ENCODE data around the gene ASB10.

Gene ASB10

GRCh38 chr7:151202836-151203235 is 15.8 kb upstream of the ASB10 start:
- Mint-ChIP-seq H3K9me3 (no peaks in the 10 kb centered on the region), H3K4me3 (no peak overlapping the region), H3K27ac (no peak overlapping the region), H3K27me3 (peaks cover 18% of the 10 kb centered on the region), H3K36me3 (no peaks in the 10 kb centered on the region), H3K4me1 (peaks cover 2% of the 10 kb centered on the region)
- DNase-seq (ENCODE audit: low spot score in 2 of 2) (no peak), ATAC-seq (ENCODE audit: low read depth) (no peak)

DNA sequence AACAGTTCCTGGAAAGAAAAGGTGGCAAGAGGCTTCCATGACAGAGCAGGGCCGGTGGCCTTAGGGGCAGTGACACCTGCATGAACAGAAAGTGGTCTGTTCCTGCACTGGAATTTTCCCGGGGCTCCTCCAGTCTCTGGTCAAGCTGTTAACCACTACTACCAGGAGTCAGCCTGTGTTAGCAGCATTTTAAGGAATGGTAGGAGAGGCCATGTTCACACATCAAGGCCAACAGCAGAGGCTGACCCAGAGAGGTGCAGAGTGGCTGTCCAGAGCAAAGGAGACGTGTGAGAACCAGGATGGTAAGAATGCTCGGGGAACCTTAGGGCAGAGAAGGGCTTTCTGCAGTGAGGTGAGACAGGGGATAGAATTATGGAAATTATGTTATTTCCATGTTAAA is 14.7 kb upstream of the ASB10 start:
- ATAC-seq (ENCODE audit: low read depth) (no peak), DNase-seq (ENCODE audit: low spot score in 2 of 2) (no peak)
- H3K36me3 Mint-ChIP-seq = no peaks in the 10 kb centered on the region
- no peak overlapping the region for H3K4me3 Mint-ChIP-seq
- H3K27ac Mint-ChIP-seq = no peak overlapping the region
- H3K9me3 Mint-ChIP-seq = no peaks in the 10 kb centered on the region
- no peaks in the 10 kb centered on the region for H3K4me1 Mint-ChIP-seq
- peaks cover 18% of the 10 kb centered on the region for H3K27me3 Mint-ChIP-seq

- ATAC-seq (ENCODE audit: low read depth) = no peak
- H3K4me1 Mint-ChIP-seq = no peaks in the 10 kb centered on the region
- no peaks in the 10 kb centered on the region for H3K36me3 Mint-ChIP-seq
- H3K9me3 Mint-ChIP-seq = no peaks in the 10 kb centered on the region
- no peak overlapping the region for H3K4me3 Mint-ChIP-seq
- H3K27me3 Mint-ChIP-seq = peaks cover 18% of the 10 kb centered on the region
- no peak for DNase-seq (ENCODE audit: low spot score in 2 of 2)
- H3K27ac Mint-ChIP-seq = no peak overlapping the region
These were observed 14.3 kb upstream of the ASB10 start for GRCh38 chr7:151201344-151201743.

DNA sequence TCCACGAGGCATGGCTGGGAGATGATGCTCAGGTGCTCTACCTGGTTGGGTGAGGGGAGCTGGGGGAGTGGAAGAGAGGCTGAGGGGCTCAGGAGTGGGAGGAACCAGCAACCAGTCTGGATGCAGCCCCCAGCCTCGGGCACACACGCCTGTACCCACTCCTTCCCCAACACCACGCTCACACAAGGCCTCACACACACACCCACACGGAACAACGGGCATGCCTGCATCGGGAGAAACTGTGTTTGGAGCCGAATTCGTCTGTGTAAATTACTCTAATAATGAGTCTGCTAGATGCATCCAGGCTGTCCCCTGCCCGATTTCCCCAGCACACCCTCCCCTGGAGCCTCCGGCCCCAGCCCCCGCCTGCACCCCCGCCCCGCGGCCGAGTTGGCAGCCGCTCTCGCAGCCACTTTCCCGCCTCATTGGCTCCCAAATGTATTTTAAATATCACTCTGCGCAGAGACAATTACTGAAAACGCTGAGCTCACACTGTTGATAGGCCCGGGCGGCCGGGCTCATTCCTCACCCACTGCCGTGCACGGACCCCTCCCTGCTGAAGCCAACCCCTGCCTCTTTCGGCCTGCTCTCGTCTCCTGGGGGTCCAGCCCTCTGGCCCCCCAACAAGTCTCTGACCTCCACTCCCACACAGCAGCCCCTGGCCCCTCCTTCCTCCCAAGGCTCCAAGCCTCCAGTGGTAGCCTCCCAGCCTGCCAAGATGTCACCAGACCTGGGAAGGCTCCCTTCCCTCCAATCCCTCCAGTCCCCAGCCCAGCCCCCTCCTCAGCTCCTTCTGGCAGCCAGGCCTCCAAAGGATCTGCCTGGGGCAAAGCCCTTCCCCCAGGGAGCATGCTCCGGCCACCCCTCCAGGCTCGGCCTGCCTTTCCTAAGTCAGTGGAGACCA is 12.1 kb upstream of the ASB10 start:
- Mint-ChIP-seq H3K27ac (no peak overlapping the region), H3K4me3 (no peak overlapping the region), H3K36me3 (no peaks in the 10 kb centered on the region), H3K27me3 (peaks cover 13% of the 10 kb centered on the region), H3K9me3 (no peaks in the 10 kb centered on the region), H3K4me1 (peaks cover 5% of the 10 kb centered on the region)
- ATAC-seq (ENCODE audit: low read depth) (no peak), DNase-seq (ENCODE audit: low spot score in 2 of 2) (no peak)

GRCh38 chr7:151197932-151198331 is 10.9 kb upstream of the ASB10 start:
- H3K4me1 Mint-ChIP-seq = peaks cover 5% of the 10 kb centered on the region
- no peak overlapping the region for H3K4me3 Mint-ChIP-seq
- H3K9me3 Mint-ChIP-seq = no peaks in the 10 kb centered on the region
- no peak overlapping the region for H3K27ac Mint-ChIP-seq
- no peaks in the 10 kb centered on the region for H3K36me3 Mint-ChIP-seq
- peaks cover 16% of the 10 kb centered on the region for H3K27me3 Mint-ChIP-seq
- DNase-seq (ENCODE audit: low spot score in 2 of 2) = no peak
- ATAC-seq (ENCODE audit: low read depth) = no peak

DNA sequence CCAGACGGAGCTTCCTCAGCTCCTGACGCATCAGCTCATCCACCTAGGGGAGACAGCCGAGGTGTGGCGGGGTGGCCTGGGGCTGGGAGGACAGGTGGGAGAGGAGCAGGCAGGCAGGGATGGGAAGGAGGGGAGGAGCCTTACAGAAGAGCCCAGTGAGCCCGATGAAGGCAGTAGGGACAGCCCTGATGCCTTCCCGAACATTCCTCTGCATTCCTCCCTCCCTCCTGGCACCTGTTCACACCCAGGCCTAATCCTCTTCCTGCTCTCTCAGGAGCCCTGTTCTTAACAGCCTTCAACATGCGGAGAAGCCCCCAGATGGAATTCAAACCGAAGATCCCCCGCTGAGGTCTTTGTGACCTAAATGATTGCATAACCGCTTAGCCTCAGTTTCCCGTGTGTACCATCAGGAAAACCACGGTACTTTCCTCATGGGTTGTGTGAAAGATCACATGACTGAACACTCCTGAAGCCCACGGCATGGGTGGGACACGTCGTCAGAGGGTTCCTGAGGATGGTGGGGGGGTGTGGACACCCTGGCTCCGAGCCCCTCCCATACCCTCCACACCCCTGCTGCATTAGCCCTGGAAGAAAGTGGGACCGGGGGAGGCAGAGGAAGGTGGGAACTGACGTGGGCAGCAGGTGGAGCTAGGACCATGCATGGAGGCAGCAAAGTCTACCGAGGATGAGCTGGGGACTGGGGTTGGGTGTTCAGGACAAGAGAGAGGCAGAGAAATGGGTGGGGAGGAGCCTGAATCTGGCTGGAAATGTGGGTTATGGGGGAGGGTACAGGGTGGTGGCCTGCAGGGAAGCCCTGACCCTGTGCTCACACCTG is 8.8 kb upstream of the ASB10 start:
- Mint-ChIP-seq H3K4me3 (no peak overlapping the region), H3K9me3 (no peaks in the 10 kb centered on the region), H3K4me1 (peaks cover 5% of the 10 kb centered on the region), H3K27me3 (peaks cover 15% of the 10 kb centered on the region), H3K27ac (no peak overlapping the region), H3K36me3 (no peaks in the 10 kb centered on the region)
- DNase-seq (ENCODE audit: low spot score in 2 of 2) = no peak
- no peak for ATAC-seq (ENCODE audit: low read depth)

GRCh38 chr7:151194188-151194587 is 7.1 kb upstream of the ASB10 start:
- H3K4me1 Mint-ChIP-seq = peaks cover 5% of the 10 kb centered on the region
- H3K27ac Mint-ChIP-seq = no peak overlapping the region
- DNase-seq (ENCODE audit: low spot score in 2 of 2) (no peak), ATAC-seq (ENCODE audit: low read depth) (peak; percentile 31)
- H3K27me3 Mint-ChIP-seq = peaks cover 17% of the 10 kb centered on the region
- H3K36me3 Mint-ChIP-seq = no peaks in the 10 kb centered on the region
- no peaks in the 10 kb centered on the region for H3K9me3 Mint-ChIP-seq
- no peak overlapping the region for H3K4me3 Mint-ChIP-seq

DNA sequence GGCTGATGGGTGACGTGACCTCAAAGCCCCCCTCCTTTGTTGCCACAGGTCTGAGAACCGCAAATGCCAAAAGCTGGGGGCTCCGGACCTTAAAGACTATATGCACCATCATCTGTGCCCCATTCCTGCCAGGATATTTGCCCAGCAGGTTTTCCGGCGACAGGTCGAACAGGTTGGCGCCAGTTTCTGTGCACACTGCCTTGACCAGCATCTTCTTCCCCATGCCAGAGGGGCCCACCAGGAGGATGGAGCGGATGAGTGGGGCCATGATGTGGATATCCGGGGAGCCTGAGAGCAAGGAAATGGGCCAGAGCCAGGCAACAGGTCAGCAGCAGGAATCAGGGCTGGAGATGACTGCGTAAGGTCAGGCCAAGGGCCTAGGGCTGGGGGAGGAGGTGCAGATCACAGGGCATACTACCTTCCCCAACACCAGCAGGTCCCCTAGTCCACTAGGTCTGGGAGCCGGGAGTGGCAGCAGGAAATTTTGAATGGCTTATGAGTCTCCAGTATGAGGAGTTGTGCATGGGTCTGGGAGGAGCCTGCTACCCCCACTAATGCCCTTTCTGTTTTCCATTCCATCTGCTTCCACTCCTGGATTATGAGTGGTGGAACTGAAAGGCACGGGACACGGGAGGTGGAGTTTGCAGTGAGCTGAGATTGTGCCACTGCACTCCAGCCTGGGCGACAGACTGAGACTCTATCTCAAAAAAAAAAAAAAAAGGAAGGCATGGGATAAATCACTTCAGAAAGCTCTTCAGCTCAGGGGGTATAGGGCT is 6.3 kb upstream of the ASB10 start:
- Mint-ChIP-seq H3K4me3 (no peak overlapping the region), H3K27ac (no peak overlapping the region)
- ATAC-seq (ENCODE audit: low read depth) = no peak

GRCh38 chr7:151192002-151192539 is 5.0 kb upstream of the ASB10 start:
- no peak for ATAC-seq (ENCODE audit: low read depth)
- Mint-ChIP-seq H3K4me3 (no peak overlapping the region), H3K4me1 (peaks cover 11% of the 10 kb centered on the region), H3K9me3 (no peaks in the 10 kb centered on the region), H3K27me3 (peaks cover 23% of the 10 kb centered on the region), H3K27ac (no peak overlapping the region), H3K36me3 (no peaks in the 10 kb centered on the region)
- DNase-seq (ENCODE audit: low spot score in 2 of 2) = no peak

More for the DNA sequence above, 6.3 kb upstream of the ASB10 start:
- Mint-ChIP-seq H3K4me1 (peaks cover 7% of the 10 kb centered on the region), H3K36me3 (no peaks in the 10 kb centered on the region), H3K9me3 (no peaks in the 10 kb centered on the region), H3K27me3 (peaks cover 19% of the 10 kb centered on the region)
- no peak for DNase-seq (ENCODE audit: low spot score in 2 of 2)

GRCh38 chr7:151191544-151191943 is 4.5 kb upstream of the ASB10 start:
- peaks cover 11% of the 10 kb centered on the region for H3K4me1 Mint-ChIP-seq
- H3K4me3 Mint-ChIP-seq = no peak overlapping the region
- no peak for DNase-seq (ENCODE audit: low spot score in 2 of 2)
- no peak for ATAC-seq (ENCODE audit: low read depth)
- no peak overlapping the region for H3K27ac Mint-ChIP-seq
- H3K27me3 Mint-ChIP-seq = peaks cover 24% of the 10 kb centered on the region
- H3K36me3 Mint-ChIP-seq = no peaks in the 10 kb centered on the region
- H3K9me3 Mint-ChIP-seq = no peaks in the 10 kb centered on the region

DNA sequence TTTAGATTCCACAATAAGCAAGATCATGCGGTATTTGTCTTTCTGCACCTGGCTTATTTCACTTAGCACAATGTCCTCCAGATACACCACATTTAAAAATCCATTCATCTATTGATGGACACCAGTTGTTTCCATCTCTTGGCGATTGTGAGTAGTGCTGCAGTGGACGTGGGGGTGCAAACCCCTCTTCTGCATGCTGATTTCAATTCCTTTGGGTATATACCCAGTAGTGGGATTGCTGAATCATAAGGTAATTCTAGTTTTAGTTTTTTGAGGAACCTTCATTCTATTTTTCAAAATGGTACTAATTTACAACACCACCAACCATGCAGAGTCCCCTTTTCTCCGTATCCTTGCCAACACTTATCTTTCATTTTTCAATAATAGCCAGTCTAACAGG is 2.0 kb upstream of the ASB10 start:
- DNase-seq (ENCODE audit: low spot score in 2 of 2) (no peak), ATAC-seq (ENCODE audit: low read depth) (no peak)
- Mint-ChIP-seq H3K36me3 (no peaks in the 10 kb centered on the region), H3K4me1 (peaks cover 6% of the 10 kb centered on the region), H3K27me3 (peaks cover 22% of the 10 kb centered on the region), H3K9me3 (no peaks in the 10 kb centered on the region), H3K27ac (no peak overlapping the region), H3K4me3 (no peak overlapping the region)

GRCh38 chr7:151188252-151188542 is 1.1 kb upstream of the ASB10 start:
- H3K9me3 Mint-ChIP-seq = no peaks in the 10 kb centered on the region
- ATAC-seq (ENCODE audit: low read depth) = peak; percentile 67
- H3K27ac Mint-ChIP-seq = no peak overlapping the region
- peaks cover 6% of the 10 kb centered on the region for H3K4me1 Mint-ChIP-seq
- DNase-seq (ENCODE audit: low spot score in 2 of 2) = no peak
- H3K36me3 Mint-ChIP-seq = no peaks in the 10 kb centered on the region
- H3K27me3 Mint-ChIP-seq = peaks cover 21% of the 10 kb centered on the region
- no peak overlapping the region for H3K4me3 Mint-ChIP-seq

DNA sequence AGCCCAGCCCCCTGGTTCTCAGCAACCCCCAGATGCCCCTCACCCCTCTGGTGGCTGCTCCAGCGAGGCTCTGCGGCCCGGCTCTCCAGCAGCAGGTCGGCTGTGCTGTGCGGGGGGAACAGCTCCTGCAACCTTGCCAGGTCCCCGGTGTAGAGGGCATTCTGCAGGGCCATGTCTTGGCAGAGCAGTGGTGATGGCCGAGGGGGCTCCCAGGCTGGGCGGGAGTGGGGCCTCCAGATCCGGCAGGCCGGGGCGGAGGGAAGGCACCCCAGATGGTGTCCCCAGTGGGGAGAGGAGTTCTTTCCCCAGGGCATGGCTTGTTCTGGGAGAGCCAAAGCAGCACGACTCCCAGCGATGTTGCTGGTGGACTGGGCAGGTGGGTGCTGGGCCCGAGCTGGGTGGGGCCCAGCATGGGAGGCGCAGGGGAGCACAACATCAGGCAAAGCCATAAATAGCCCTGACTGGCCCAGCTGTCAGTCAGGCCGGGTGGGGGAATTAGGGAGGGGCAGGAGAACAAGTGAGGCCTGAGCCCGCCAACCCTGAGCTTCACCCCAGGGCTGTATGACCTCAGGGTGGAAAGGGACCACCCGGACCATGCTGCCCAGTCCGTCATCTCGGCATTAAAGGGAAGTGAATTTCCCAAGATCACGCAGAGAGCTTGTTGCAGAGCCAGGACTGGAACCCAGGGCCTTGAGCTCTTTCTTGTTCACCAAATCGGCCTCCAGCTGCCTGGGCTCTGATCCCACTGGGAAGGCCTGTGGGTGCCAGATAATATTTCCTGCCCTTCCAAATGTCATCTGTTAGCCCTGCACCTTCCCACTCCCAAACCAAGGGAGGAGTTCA is 580 bp upstream of the ASB10 start:
- H3K4me3 Mint-ChIP-seq = no peak overlapping the region
- peaks cover 20% of the 10 kb centered on the region for H3K27me3 Mint-ChIP-seq
- DNase-seq (ENCODE audit: low spot score in 2 of 2) = no peak
- no peaks in the 10 kb centered on the region for H3K36me3 Mint-ChIP-seq
- no peak overlapping the region for H3K27ac Mint-ChIP-seq
- ATAC-seq (ENCODE audit: low read depth) = no peak
- H3K9me3 Mint-ChIP-seq = no peaks in the 10 kb centered on the region
- H3K4me1 Mint-ChIP-seq = peaks cover 6% of the 10 kb centered on the region

Data from memory B cell (primary cell).